GM15510 (cell line): ENCODE measurements around the gene PSMD13.

Experiments used
- POLR2A ChIP-seq: IDR thresholded peaks from 3 replicates; pipeline ENCODE4 v1.6.1; 2011; ENCODE audit warnings: borderline replicate concordance; ENCODE audit not compliant: insufficient read length; ENCODE audit errors: extremely low read depth

The PSMD13 gene

DNA sequence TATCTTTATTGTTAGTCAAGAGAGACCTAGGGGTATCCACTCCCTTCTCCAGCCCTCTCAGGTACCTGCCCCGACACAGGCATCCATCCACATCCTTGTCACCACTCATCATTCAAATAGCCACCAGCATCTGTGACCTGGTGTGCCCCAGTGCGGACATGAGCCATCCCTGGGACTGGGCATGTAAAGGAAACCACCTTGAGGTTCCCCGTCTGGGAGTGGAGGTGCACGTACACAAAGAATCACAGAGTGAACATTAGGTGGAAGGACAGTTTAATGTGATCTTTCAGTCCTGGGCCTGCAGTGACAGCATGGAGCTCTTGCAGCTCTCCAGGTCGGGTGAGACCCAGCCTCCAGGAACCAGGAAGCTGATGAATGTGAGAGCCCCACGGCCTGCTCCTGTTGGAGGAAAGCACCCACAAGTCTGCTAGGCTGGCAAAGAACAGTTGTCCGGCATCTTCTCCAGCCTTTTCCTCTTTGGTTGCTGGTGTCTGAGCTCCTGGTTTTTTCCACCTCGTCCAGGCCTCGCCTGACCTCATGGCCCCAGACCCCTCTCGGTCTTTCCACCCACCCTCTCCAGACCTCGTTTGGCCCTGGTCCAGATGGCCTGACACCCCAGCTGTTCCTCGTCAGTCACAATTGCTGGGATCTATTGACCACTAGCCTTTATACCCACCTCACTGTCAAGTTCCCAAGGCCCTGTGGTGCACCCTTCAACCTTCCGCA, 16.5 kb downstream of the PSMD13 start:
- TF ChIP-seq POLR2A = no peak

- no peak for TF ChIP-seq POLR2A
These were observed 17.1 kb downstream of the PSMD13 start for GRCh38 chr11:253886-254270.

DNA sequence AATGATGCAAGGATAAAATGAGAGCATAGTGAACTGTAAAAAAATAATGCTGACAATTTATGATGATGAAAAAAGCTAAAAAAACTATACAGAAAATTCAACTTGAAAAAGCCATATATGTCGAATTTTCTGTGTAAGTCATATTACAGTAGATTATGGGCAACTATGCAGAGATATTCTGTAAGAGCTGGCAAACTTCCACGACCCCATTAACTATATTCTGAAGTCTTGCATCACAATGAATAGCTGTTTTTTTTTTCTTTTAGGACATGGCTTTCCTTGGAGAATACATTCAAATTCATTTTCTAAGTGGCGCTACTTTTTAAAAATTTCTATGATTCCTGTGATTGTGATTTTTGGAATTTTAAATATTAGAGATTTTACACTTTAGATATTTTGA, 18.4 kb downstream of the PSMD13 start:
- no peak for TF ChIP-seq POLR2A

GRCh38 chr11:255816-256215, 19.0 kb downstream of the PSMD13 start:
- TF ChIP-seq POLR2A = no peak

- TF ChIP-seq POLR2A = no peak
These were observed 20.4 kb downstream of the PSMD13 start for GRCh38 chr11:256952-257737.

DNA sequence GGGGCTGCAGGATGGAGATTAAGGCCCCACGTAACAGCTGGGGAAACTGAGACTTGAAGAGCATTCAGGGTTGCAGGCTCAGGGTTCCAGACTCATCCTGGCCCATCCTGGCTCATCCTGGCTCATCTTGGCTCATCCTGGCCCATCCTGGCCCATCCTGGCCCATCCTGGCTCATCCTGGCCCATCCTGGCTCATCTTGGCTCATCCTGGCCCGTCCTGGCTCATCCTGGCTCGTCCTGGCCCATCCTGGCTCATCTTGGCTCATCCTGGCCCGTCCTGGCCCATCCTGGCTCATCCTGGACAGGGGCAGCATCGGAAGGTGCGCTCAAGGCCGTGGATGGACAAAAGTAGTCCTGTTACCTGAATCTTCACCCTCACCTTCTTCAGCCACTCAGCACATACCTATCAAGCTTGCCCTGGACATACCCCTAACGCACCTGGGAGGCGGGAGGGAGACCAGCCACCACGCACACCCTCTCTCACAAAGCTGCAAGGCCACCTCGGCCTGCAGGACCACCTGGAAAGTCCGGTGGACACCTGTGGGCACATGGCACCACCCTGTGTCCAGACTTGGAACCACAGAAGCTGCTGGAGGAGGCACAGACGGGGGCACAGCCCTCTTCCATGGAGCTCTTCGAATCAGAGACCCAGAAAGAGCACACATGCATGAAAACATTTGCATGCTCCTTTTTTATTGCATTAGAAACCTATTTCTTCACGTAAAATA, 21.2 kb downstream of the PSMD13 start:
- no peak for TF ChIP-seq POLR2A

DNA sequence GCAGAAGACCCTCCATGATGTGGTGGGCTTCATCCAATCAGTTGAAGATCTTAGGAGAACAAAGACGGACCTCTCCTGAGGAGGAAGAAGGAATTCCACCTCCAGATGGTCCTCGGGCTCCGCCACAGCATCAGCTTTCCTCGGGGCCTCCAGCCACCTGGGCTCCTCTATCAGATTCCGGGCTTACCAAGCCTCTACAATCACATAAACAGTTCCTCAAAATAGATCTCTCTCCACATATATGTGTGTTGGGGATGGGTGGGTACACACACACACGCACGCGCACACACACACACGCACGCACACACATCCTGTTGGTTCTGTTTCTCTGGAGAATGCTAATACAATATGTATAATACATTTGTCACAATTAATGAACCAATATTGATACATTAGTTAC, 22.6 kb downstream of the PSMD13 start:
- TF ChIP-seq POLR2A = no peak

- no peak for TF ChIP-seq POLR2A
These were observed 24.8 kb downstream of the PSMD13 start for GRCh38 chr11:261624-262023.

DNA sequence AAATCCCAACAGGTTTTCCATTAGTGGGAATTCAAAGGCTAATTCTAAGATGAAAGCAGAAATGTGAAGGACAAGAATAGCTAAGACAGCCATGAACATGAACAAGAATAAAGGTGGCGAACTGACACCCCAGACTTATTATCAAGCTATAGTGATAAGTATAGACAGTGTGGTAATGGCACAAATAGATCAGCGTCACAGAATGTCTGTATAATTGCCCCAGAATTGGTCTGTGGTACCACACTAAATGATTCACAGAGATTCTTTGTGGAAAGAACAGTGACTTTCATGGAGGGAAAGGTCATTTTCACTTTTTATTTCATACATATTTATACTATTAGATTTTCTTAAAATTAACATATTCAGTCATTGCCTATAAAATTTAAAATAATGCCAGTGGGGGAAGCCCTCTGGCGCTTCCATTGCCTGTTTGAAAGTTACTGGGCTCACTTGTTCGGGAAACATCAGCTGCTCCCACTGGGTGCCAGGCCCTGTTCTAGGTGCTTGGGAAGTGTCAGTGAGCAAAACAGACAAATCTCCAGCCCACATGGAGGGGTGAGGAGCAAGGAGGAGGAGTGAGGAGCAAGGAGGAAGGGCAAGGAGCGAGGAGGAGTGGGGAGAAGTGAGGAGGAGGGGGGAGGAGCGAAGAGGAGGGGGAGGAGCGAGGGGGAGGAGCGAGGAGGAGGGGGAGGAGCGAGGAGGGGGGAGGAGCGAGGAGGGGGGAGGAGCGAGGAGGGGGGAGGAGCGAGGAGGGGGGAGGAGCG, 30.1 kb downstream of the PSMD13 start:
- TF ChIP-seq POLR2A = no peak

GRCh38 chr11:267491-267994, 30.8 kb downstream of the PSMD13 start:
- peak; percentile 55 for TF ChIP-seq POLR2A

GRCh38 chr11:268716-269145, 32.0 kb downstream of the PSMD13 start:
- TF ChIP-seq POLR2A = peak; percentile 8

GRCh38 chr11:269146-269890, 32.5 kb downstream of the PSMD13 start:
- TF ChIP-seq POLR2A = peak; percentile 36

GRCh38 chr11:270451-271318, 33.9 kb downstream of the PSMD13 start:
- TF ChIP-seq POLR2A = no peak
